GM12864 (cell line): ENCODE results near the gene SIAH1.
"Not testable (repeated sequence)": the region's sequence is repeated elsewhere in the genome, so short reads cannot be mapped to it uniquely, and the experiment has no call there.

Experiments used
- DNase-seq: peaks from one replicate; pipeline ENCODE4 v3.0.0-alpha.2; 2011; ENCODE audit warnings: low read depth
- H3K4me3 ChIP-seq: 2 replicates; pipeline ENCODE4 v1.5.1; 2011; ENCODE audit warnings: mild to moderate bottlenecking, low read depth, low read length, control low read depth
- CTCF ChIP-seq: IDR thresholded peaks from 2 replicates; pipeline ENCODE4 v1.5.1; 2011; ENCODE audit warnings: low read depth, mild to moderate bottlenecking, moderate library complexity, low read length, control low read depth, inconsistent platforms; ENCODE audit errors: missing control alignments

Gene SIAH1

GRCh38 chr16:48361540-48362144 lies 23.6 kb downstream of the SIAH1 start:
- no peak for DNase-seq
- TF ChIP-seq CTCF = no peak
- no peak overlapping the region for H3K4me3 ChIP-seq

- no peak overlapping the region for H3K4me3 ChIP-seq
- no peak for TF ChIP-seq CTCF
- no peak for DNase-seq
These were observed 24.2 kb downstream of the SIAH1 start for GRCh38 chr16:48361012-48361411.

GRCh38 chr16:48359983-48360382 lies 25.2 kb downstream of the SIAH1 start:
- H3K4me3 ChIP-seq = no peak overlapping the region
- no peak for DNase-seq
- TF ChIP-seq CTCF = no peak

- DNase-seq = no peak
- TF ChIP-seq CTCF = no peak
- H3K4me3 ChIP-seq = no peak overlapping the region
These were observed 26.8 kb downstream of the SIAH1 start for GRCh38 chr16:48358419-48358818.

GRCh38 chr16:48356633-48357376 lies 28.4 kb downstream of the SIAH1 start:
- no peak for DNase-seq
- no peak for TF ChIP-seq CTCF

GRCh38 chr16:48354877-48355855 lies 30.0 kb downstream of the SIAH1 start:
- no peak overlapping the region for H3K4me3 ChIP-seq
- DNase-seq = no peak
- TF ChIP-seq CTCF = no peak

More at GRCh38 chr16:48356633-48357376, 28.4 kb downstream of the SIAH1 start:
- H3K4me3 ChIP-seq = no peak overlapping the region

GRCh38 chr16:48354385-48354784 lies 30.8 kb downstream of the SIAH1 start:
- DNase-seq, H3K4me3 ChIP-seq: not testable (repeated sequence)
